ENCODE measurements around the gene SAMD3. TPM values are rescaled to one million over a fixed set of nuclear protein-coding genes. Genes with fewer than 3 reads are reported as not detected.
"Not testable (repeated sequence)": the region's sequence is repeated elsewhere in the genome, so short reads cannot be mapped to it uniquely, and the experiment has no call there.

The SAMD3 gene
- total and polyA plus RNA-seq, 2 donors (not counting 3 experiments of a cell fraction or from before 2014, with no cell fraction given): not detected

GRCh38 chr6:130118236-130118635, 104.5 kb downstream of the SAMD3 start:
- Histone ChIP-seq H3K4me3 (replicated peaks in 1 of 3; ENCODE audit: insufficient read depth in 1 of 3, low read depth in 1 of 3, low read length in 3 of 3) (no peak overlapping the region), H2AFZ (ENCODE audit: low read depth, low read length) (no peak overlapping the region), H3K27me3 (ENCODE audit: control insufficient read depth in 2 of 2, insufficient read depth in 2 of 2, low read length in 2 of 2) (no peaks in the 10 kb centered on the region), H3K79me2 (ENCODE audit: control insufficient read depth, insufficient read depth, low read length) (peaks cover 2% of the 10 kb centered on the region), H3K36me3 (ENCODE audit: control insufficient read depth in 2 of 2, extremely low read depth in 1 of 2, insufficient read depth in 2 of 2, low read length in 2 of 2) (peaks cover 2 to 4% of the 10 kb centered on the region in 2 experiments), H3K4me2 (ENCODE audit: insufficient read depth, low read length) (no peak overlapping the region), H3K27ac (ENCODE audit: insufficient read depth, low read depth, low read length) (no peak overlapping the region), H3K9ac (replicated peaks; ENCODE audit: extremely low read depth, insufficient read depth, low read length) (no peak overlapping the region), H3K9me3 (replicated peaks; ENCODE audit: control insufficient read depth, insufficient read depth, low read length) (no peaks in the 10 kb centered on the region), H3K4me1 (ENCODE audit: control insufficient read depth, extremely low read depth, insufficient read depth, low read length) (no peaks in the 10 kb centered on the region), H4K20me1 (replicated peaks; ENCODE audit: control insufficient read depth, extremely low read depth, insufficient read depth, low read length) (peaks cover 2% of the 10 kb centered on the region), H3K9me1 (replicated peaks; ENCODE audit: control insufficient read depth, extremely low read depth, insufficient read depth, low read length) (no peaks in the 10 kb centered on the region)
- intact Hi-C loops (cut with micrococcal nuclease): no loop called here
- dilution Hi-C loops (cut with MboI; ENCODE audit: extremely low pct_ligation_motif_present, low sequenced_read_pairs): no loop called here
- POLR2A ChIA-PET: interaction anchor here (1.2 kb wide), 1 partner anchor 12 kb away, joined by 3 read pairs; no protein-coding TSS in a partner anchor
- CTCF ChIA-PET: interaction anchor here (1.0 to 1.5 kb wide), 3 partner anchors 12 to 82 kb away, joined by 3 to 4 read pairs (median 3); no protein-coding TSS in a partner anchor
- no TSS peak for BruUV-seq (replicated peaks)
- FAIRE-seq: no peak
- TF ChIP-seq JUN (IDR thresholded peaks at IDR 0.05; ENCODE audit: borderline replicate concordance, insufficient read depth, insufficient read length, low read depth) (no peak), POLR2A (IDR thresholded peaks at IDR 0.05; ENCODE audit: low read depth, low read length) (no peak), EZH2 (IDR thresholded peaks at IDR 0.05; ENCODE audit: borderline replicate concordance, low read depth, low read length, severe bottlenecking) (no peak), CTCF (IDR thresholded peaks at IDR 0.05; ENCODE audit: extremely low read depth in 1 of 2, insufficient read depth in 1 of 2, low read depth in 1 of 2, low read length in 2 of 2) (no peak), POLR2AphosphoS5 (IDR thresholded peaks at IDR 0.05; ENCODE audit: insufficient read depth, low read depth, low read length) (no peak), FOS (IDR thresholded peaks at IDR 0.05; ENCODE audit: borderline replicate concordance, insufficient read depth, low read length) (no peak), MAX (IDR thresholded peaks at IDR 0.05; ENCODE audit: insufficient read depth, insufficient read length) (no peak), GATA2 (IDR thresholded peaks at IDR 0.05; ENCODE audit: insufficient read depth, insufficient read length, low read depth, low read length) (no peak), MYC (IDR thresholded peaks at IDR 0.05; ENCODE audit: low read depth, low read length) (no peak)
- DNase-seq (ENCODE audit: low read depth, low spot score): no peak

- CTCF ChIA-PET; BruUV-seq (replicated peaks): not testable (repeated sequence)
These were observed 105.5 kb downstream of the SAMD3 start for GRCh38 chr6:130117187-130117701.

More at GRCh38 chr6:130117187-130117701, 105.5 kb downstream of the SAMD3 start:
- H4K20me1 ChIP-seq (replicated peaks; ENCODE audit: control insufficient read depth, extremely low read depth, insufficient read depth, low read length); H3K36me3 ChIP-seq (ENCODE audit: control insufficient read depth in 2 of 2, extremely low read depth in 1 of 2, insufficient read depth in 2 of 2, low read length in 2 of 2); dilution Hi-C loops (cut with MboI; ENCODE audit: extremely low pct_ligation_motif_present, low sequenced_read_pairs); H3K4me2 ChIP-seq (ENCODE audit: insufficient read depth, low read length); H3K27ac ChIP-seq (ENCODE audit: insufficient read depth, low read depth, low read length); H3K79me2 ChIP-seq (ENCODE audit: control insufficient read depth, insufficient read depth, low read length); H3K9ac ChIP-seq (replicated peaks; ENCODE audit: extremely low read depth, insufficient read depth, low read length); intact Hi-C loops (cut with micrococcal nuclease); H3K27me3 ChIP-seq (ENCODE audit: control insufficient read depth in 2 of 2, insufficient read depth in 2 of 2, low read length in 2 of 2); FAIRE-seq; H3K9me1 ChIP-seq (replicated peaks; ENCODE audit: control insufficient read depth, extremely low read depth, insufficient read depth, low read length); POLR2A ChIA-PET; H2AFZ ChIP-seq (ENCODE audit: low read depth, low read length); H3K4me3 ChIP-seq (replicated peaks in 1 of 3; ENCODE audit: insufficient read depth in 1 of 3, low read depth in 1 of 3, low read length in 3 of 3); H3K9me3 ChIP-seq (replicated peaks; ENCODE audit: control insufficient read depth, insufficient read depth, low read length); H3K4me1 ChIP-seq (ENCODE audit: control insufficient read depth, extremely low read depth, insufficient read depth, low read length); DNase-seq (ENCODE audit: low read depth, low spot score): not testable (repeated sequence)

Measured in endothelial cell of umbilical vein (primary cell).